Left renal pelvis (tissue), 4 donors: Measurements from ENCODE around the gene IFFO2. TPM values are rescaled to one million over a fixed set of nuclear protein-coding genes. Genes with fewer than 3 reads are reported as not detected.

ENCODE experiments used
- DNase-seq, 4 donors: peaks; one replicate each; pipeline ENCODE4 v3.0.0-alpha.2; 2013; ENCODE audit warnings: low read depth in 4 of 4, low spot score in 3 of 4
- polyA plus RNA-seq, 4 donors: library from polyadenylated mRNA; unstranded; fragments of 120-200 nt; gene quantifications; one replicate each; pipeline ENCODE4 v1.2.1, GENCODE V29; 2013; ENCODE audit not compliant: insufficient read length in 4 of 4

Gene IFFO2
- polyA plus RNA-seq, 4 donors, result 8.7 to 28.7 (median 23.9) TPM

- DNase-seq, result no peak
Observed at GRCh38 chr1:18922848-18923755, 33.4 kb downstream of the IFFO2 start.

GRCh38 chr1:18922319-18922726 is 34.2 kb downstream of the IFFO2 start:
- peak; percentile 70 to 85 (median 80) for DNase-seq

- DNase-seq, result no peak
Observed at GRCh38 chr1:18921516-18922251, 34.8 kb downstream of the IFFO2 start.

- DNase-seq, result no peak
Observed at GRCh38 chr1:18920931-18921330, 35.5 kb downstream of the IFFO2 start.

GRCh38 chr1:18919956-18920355 is 36.5 kb downstream of the IFFO2 start:
- DNase-seq, result no peak

- no peak for DNase-seq
Observed at GRCh38 chr1:18919197-18919905, 37.1 kb downstream of the IFFO2 start.

GRCh38 chr1:18918417-18918816 is 38.1 kb downstream of the IFFO2 start:
- no peak for DNase-seq

- no peak for DNase-seq
Observed at GRCh38 chr1:18917071-18917799, 39.2 kb downstream of the IFFO2 start.

- DNase-seq, result no peak
Observed at GRCh38 chr1:18915341-18915740, 41.1 kb downstream of the IFFO2 start.

- DNase-seq, result peak in 3 of 4 donors; percentile 68 to 71 (median 71)
Observed at GRCh38 chr1:18913065-18913835, 43.2 kb downstream of the IFFO2 start.

- no peak for DNase-seq
Observed at GRCh38 chr1:18912550-18912949, 43.9 kb downstream of the IFFO2 start.

- no peak for DNase-seq
Observed at GRCh38 chr1:18908911-18909771, 47.3 kb downstream of the IFFO2 start.

GRCh38 chr1:18907917-18908845 is 48.3 kb downstream of the IFFO2 start:
- DNase-seq, result no peak

GRCh38 chr1:18907021-18907916 is 49.2 kb downstream of the IFFO2 start:
- no peak for DNase-seq

- no peak for DNase-seq
Observed at GRCh38 chr1:18903291-18903756, 53.2 kb downstream of the IFFO2 start.

- peak; percentile 92 to 97 (median 92) for DNase-seq
Observed at GRCh38 chr1:18902523-18903290, 53.8 kb downstream of the IFFO2 start, which contains the start of gene ALDH4A1. Gene ALDH4A1, minus strand, starts transcription at chr1:18902555. Its CDS starts 32 bp downstream, at chr1:18902523.
